ENCODE measurements around the gene SH3GLB1.

The SH3GLB1 gene

GRCh38 chr1:86733340-86733739 is 29.0 kb downstream of the SH3GLB1 start:
- DNase-seq (ENCODE audit: low read depth): no peak

- DNase-seq (ENCODE audit: low read depth): no peak
These were observed 35.5 kb downstream of the SH3GLB1 start for GRCh38 chr1:86739648-86740509.

GRCh38 chr1:86741947-86742572 is 37.7 kb downstream of the SH3GLB1 start:
- DNase-seq (ENCODE audit: low read depth): no peak

GRCh38 chr1:86747304-86747703 is 42.9 kb downstream of the SH3GLB1 start:
- DNase-seq (ENCODE audit: low read depth): no peak

- no peak for DNase-seq (ENCODE audit: low read depth)
These were observed 44.4 kb downstream of the SH3GLB1 start for GRCh38 chr1:86748622-86749373.

GRCh38 chr1:86750076-86750475 is 45.7 kb downstream of the SH3GLB1 start:
- DNase-seq (ENCODE audit: low read depth): no peak

- DNase-seq (ENCODE audit: low read depth): no peak
These were observed 46.2 kb downstream of the SH3GLB1 start for GRCh38 chr1:86750530-86750929.

- DNase-seq (ENCODE audit: low read depth): no peak
These were observed 47.5 kb downstream of the SH3GLB1 start for GRCh38 chr1:86751923-86752322.

GRCh38 chr1:86753700-86754099 is 49.3 kb downstream of the SH3GLB1 start:
- DNase-seq (ENCODE audit: low read depth): no peak

GRCh38 chr1:86754265-86754974 is 50.0 kb downstream of the SH3GLB1 start:
- DNase-seq (ENCODE audit: low read depth): no peak

GRCh38 chr1:86756062-86756406 is 51.7 kb downstream of the SH3GLB1 start:
- no peak for DNase-seq (ENCODE audit: low read depth)

- no peak for DNase-seq (ENCODE audit: low read depth)
These were observed 53.1 kb downstream of the SH3GLB1 start for GRCh38 chr1:86757272-86757984.

- DNase-seq (ENCODE audit: low read depth): no peak
These were observed 54.2 kb downstream of the SH3GLB1 start for GRCh38 chr1:86758570-86758969.

- DNase-seq (ENCODE audit: low read depth): no peak
These were observed 55.8 kb downstream of the SH3GLB1 start for GRCh38 chr1:86760199-86760598.

GRCh38 chr1:86762336-86762735 is 58.0 kb downstream of the SH3GLB1 start:
- DNase-seq (ENCODE audit: low read depth): no peak

GRCh38 chr1:86764523-86764922 is 60.1 kb downstream of the SH3GLB1 start:
- no peak for DNase-seq (ENCODE audit: low read depth)

GRCh38 chr1:86765073-86765472 is 60.7 kb downstream of the SH3GLB1 start:
- no peak for DNase-seq (ENCODE audit: low read depth)

GRCh38 chr1:86765674-86766073 is 61.3 kb downstream of the SH3GLB1 start:
- DNase-seq (ENCODE audit: low read depth): no peak

GRCh38 chr1:86768554-86768953 is 64.2 kb downstream of the SH3GLB1 start:
- no peak for DNase-seq (ENCODE audit: low read depth)

- DNase-seq (ENCODE audit: low read depth): no peak
These were observed 64.7 kb downstream of the SH3GLB1 start for GRCh38 chr1:86769065-86769464.

Measured in HS-5 (cell line).